HCT116 (cell line): ENCODE data around the gene TSEN34.
"Not testable (repeated sequence)": the region's sequence is repeated elsewhere in the genome, so short reads cannot be mapped to it uniquely, and the experiment has no call there.

Source experiments
- CEBPB ChIP-seq: IDR thresholded peaks from 2 replicates; pipeline ENCODE4 v1.6.1; 2012; ENCODE audit warnings: low read depth
- CTCF ChIP-seq, 3 experiments: fragments of 200-600 bp in 1 of 3; sonication (generic) in 1 of 3; IDR thresholded peaks in 2 of 3; conservative IDR thresholded peaks in 1 of 3; 2 replicates each; pipeline ENCODE4 v1.5.1; 2012 to 2017; ENCODE audit warnings: low read depth in 2 of 3, low read length in 2 of 3, antibody characterized with exemption in 1 of 3, borderline replicate concordance in 1 of 3, control low read depth in 1 of 3, mild to moderate bottlenecking in 1 of 3, mixed read lengths in 1 of 3, mixed run types in 1 of 3, moderate library complexity in 1 of 3; ENCODE audit not compliant: insufficient read depth in 1 of 3
- POLR2A ChIP-seq: IDR thresholded peaks from 2 replicates; pipeline ENCODE4 v1.7.0; 2011; ENCODE audit warnings: borderline replicate concordance; ENCODE audit not compliant: insufficient read depth, insufficient read length; ENCODE audit errors: extremely low read depth
- YY1 ChIP-seq: IDR thresholded peaks from 2 replicates; pipeline ENCODE4 v1.6.1; 2011; ENCODE audit warnings: low read length, low read depth, moderate library complexity, mild to moderate bottlenecking; ENCODE audit not compliant: insufficient replicate concordance; ENCODE audit errors: extremely low read depth

GRCh38 chr19:54242234-54242633 is 51.1 kb downstream of the TSEN34 start:
- TF ChIP-seq CEBPB; YY1; CTCF (IDR thresholded peaks at IDR 0.05 in 2 of 3, conservative IDR thresholded peaks at IDR 0.05 in 1 of 3; ENCODE audit: borderline replicate concordance in 1 of 3, insufficient read depth in 1 of 3, low read depth in 2 of 3, low read length in 2 of 3); POLR2A: not testable (repeated sequence)
